Lower lobe of right lung (tissue), 2 donors: ENCODE measurements around the gene CASKIN2. TPM values are rescaled to one million over a fixed set of nuclear protein-coding genes. Genes with fewer than 3 reads are reported as not detected.
A peak's percentile ranks its signal among the peaks of the same experiment; 100 is the strongest.

ENCODE experiments used
- ATAC-seq, 2 donors: fragments of 200-7000 bp; cut with Tn5 transposase; one replicate each; pipeline ENCODE4 v1.9.1; 2020 to 2022; ENCODE audit warnings: mild to moderate bottlenecking in 2 of 2, moderate library complexity in 2 of 2
- DNase-seq: peaks from one replicate; pipeline ENCODE4 v3.0.0-alpha.2; 2020
- H3K27ac ChIP-seq: fragments of 200-600 bp; one replicate; pipeline ENCODE4 v1.8.0; 2022
- H3K27me3 ChIP-seq: fragments of 200-600 bp; one replicate; pipeline ENCODE4 v1.8.0; 2022; ENCODE audit warnings: low read depth
- H3K36me3 ChIP-seq: fragments of 200-600 bp; one replicate; pipeline ENCODE4 v1.8.0; 2022; ENCODE audit warnings: mild to moderate bottlenecking
- H3K4me1 ChIP-seq: fragments of 200-600 bp; one replicate; pipeline ENCODE4 v1.8.0; 2022
- H3K4me3 ChIP-seq: fragments of 200-600 bp; one replicate; pipeline ENCODE4 v1.8.0; 2022; ENCODE audit warnings: mild to moderate bottlenecking
- H3K9me3 ChIP-seq: fragments of 200-600 bp; one replicate; pipeline ENCODE4 v1.8.0; 2022
- CTCF ChIP-seq: fragments of 200-600 bp; IDR thresholded peaks from one replicate; pipeline ENCODE4 v1.8.0; 2022; ENCODE audit warnings: antibody characterized with exemption, mild to moderate bottlenecking
- intact Hi-C: fragments of 100-400 bp; cut with DNase I; formaldehyde crosslinking; loops from one replicate; pipeline ENCODE4 v1.11.0; 2022
- total RNA-seq: library from RNA; stranded (reverse); fragmentation: NEBNext Ultra II Directional; extraction: Animal tissue kit (Norgen Biotek cat#: 25700); gene quantifications from one replicate; pipeline ENCODE4 v1.2.1, GENCODE V29; 2021
- donor health status: DM: no; HTN: yes; CAD: no; lungs with severe emphysema.

CASKIN2 gene
- total RNA-seq, 1 donor from 2014 or later, result 68.8 TPM

- Histone ChIP-seq H3K27ac (no peak overlapping the region), H3K27me3 (no peaks in the 10 kb centered on the region), H3K9me3 (no peaks in the 10 kb centered on the region), H3K4me1 (peaks cover 32% of the 10 kb centered on the region), H3K36me3 (peaks cover 87% of the 10 kb centered on the region), H3K4me3 (no peak overlapping the region)
- TF ChIP-seq CTCF, result no peak
- DNase-seq, result peak; percentile 44
- intact Hi-C loops, result no loop called here
- no peak for ATAC-seq
Measured at GRCh38 chr17:75503337-75503950, 11.9 kb downstream of the CASKIN2 start.

- Histone ChIP-seq H3K4me1 (peaks cover 25% of the 10 kb centered on the region), H3K4me3 (no peak overlapping the region), H3K27ac (no peak overlapping the region), H3K9me3 (no peaks in the 10 kb centered on the region), H3K27me3 (no peaks in the 10 kb centered on the region), H3K36me3 (peaks cover 89% of the 10 kb centered on the region)
- ATAC-seq (no peak), DNase-seq (peak; percentile 41)
- intact Hi-C loops, result no loop called here
- TF ChIP-seq CTCF, result no peak
Measured at GRCh38 chr17:75502721-75503329, 12.5 kb downstream of the CASKIN2 start.

- Histone ChIP-seq H3K36me3 (peaks cover 89% of the 10 kb centered on the region), H3K4me1 (peaks cover 25% of the 10 kb centered on the region), H3K27me3 (no peaks in the 10 kb centered on the region), H3K9me3 (no peaks in the 10 kb centered on the region), H3K27ac (no peak overlapping the region), H3K4me3 (no peak overlapping the region)
- intact Hi-C loops, result no loop called here
- no peak for TF ChIP-seq CTCF
- ATAC-seq (no peak), DNase-seq (peak; percentile 45)
Measured at GRCh38 chr17:75502072-75502720, 13.1 kb downstream of the CASKIN2 start.

GRCh38 chr17:75501378-75502071 lies 13.8 kb downstream of the CASKIN2 start:
- Histone ChIP-seq H3K4me1 (peaks cover 25% of the 10 kb centered on the region), H3K27me3 (no peaks in the 10 kb centered on the region), H3K27ac (no peak overlapping the region), H3K9me3 (no peaks in the 10 kb centered on the region), H3K36me3 (peaks cover 89% of the 10 kb centered on the region), H3K4me3 (no peak overlapping the region)
- no peak for ATAC-seq
- DNase-seq, result peak; percentile 39
- TF ChIP-seq CTCF, result no peak
- intact Hi-C loops, result no loop called here

GRCh38 chr17:75500419-75501216 lies 14.7 kb downstream of the CASKIN2 start:
- peak; percentile 37 for DNase-seq
- H3K27ac ChIP-seq, result no peak overlapping the region
- H3K4me1 ChIP-seq, result peaks cover 25% of the 10 kb centered on the region
- no peak overlapping the region for H3K4me3 ChIP-seq
- H3K27me3 ChIP-seq, result no peaks in the 10 kb centered on the region
- no peak for TF ChIP-seq CTCF
- peaks cover 89% of the 10 kb centered on the region for H3K36me3 ChIP-seq
- H3K9me3 ChIP-seq, result no peaks in the 10 kb centered on the region
- intact Hi-C loops, result no loop called here
- no peak for ATAC-seq
